Measurements from ENCODE around the gene IL17F.

IL17F gene

GRCh38 chr6:52233005-52233404 lies 11.3 kb downstream of the IL17F start:
- POLR2A ChIA-PET = no interaction called here
- no peak overlapping the region for H3K27ac ChIP-seq (ENCODE audit: insufficient read depth in 1 of 2, low read depth in 1 of 2, low read length in 2 of 2, poor library complexity in 1 of 2, severe bottlenecking in 2 of 2)
- 80% methylated on average over 1 of the region's 4 CpGs for WGBS (ENCODE audit: insufficient coverage)
- no peak overlapping the region for H3K4me3 ChIP-seq (ENCODE audit: control insufficient read depth in 1 of 7, extremely low read depth in 1 of 7, insufficient read depth in 4 of 7, low read depth in 2 of 7, low read length in 6 of 7)
- H3K27me3 ChIP-seq (replicated peaks in 2 of 5; ENCODE audit: control insufficient read depth in 4 of 5, insufficient read depth in 5 of 5, low read length in 4 of 5) = no peaks in the 10 kb centered on the region
- H3K36me3 ChIP-seq (ENCODE audit: control insufficient read depth in 4 of 4, insufficient read depth in 4 of 4, low read length in 3 of 4) = no peaks in the 10 kb centered on the region
- CTCF ChIA-PET = interaction anchor here (1.4 to 6.8 kb wide), 4 partner anchors 26 to 77 kb away, joined by 3 to 33 read pairs (median 17); no protein-coding TSS in a partner anchor
- H3K4me1 ChIP-seq (ENCODE audit: control extremely low read depth in 1 of 4, control insufficient read depth in 4 of 4, insufficient read depth in 4 of 4, low read length in 3 of 4) = peaks cover 0 to 3% (median 0%) of the 10 kb centered on the region in 4 experiments
- DNase-seq = no peak
- no peaks in the 10 kb centered on the region for H3K9me3 ChIP-seq (ENCODE audit: control extremely low read depth in 1 of 5, control insufficient read depth in 4 of 5, insufficient read depth in 2 of 5, low read depth in 1 of 5, low read length in 4 of 5)

- Histone ChIP-seq H3K9me3 (ENCODE audit: control extremely low read depth in 1 of 5, control insufficient read depth in 4 of 5, insufficient read depth in 2 of 5, low read depth in 1 of 5, low read length in 4 of 5) (no peaks in the 10 kb centered on the region), H3K4me1 (ENCODE audit: control extremely low read depth in 1 of 4, control insufficient read depth in 4 of 4, insufficient read depth in 4 of 4, low read length in 3 of 4) (peaks cover 0 to 3% (median 0%) of the 10 kb centered on the region in 4 experiments), H3K36me3 (ENCODE audit: control insufficient read depth in 4 of 4, insufficient read depth in 4 of 4, low read length in 3 of 4) (no peaks in the 10 kb centered on the region), H3K27me3 (replicated peaks in 2 of 5; ENCODE audit: control insufficient read depth in 4 of 5, insufficient read depth in 5 of 5, low read length in 4 of 5) (no peaks in the 10 kb centered on the region), H3K27ac (ENCODE audit: insufficient read depth in 1 of 2, low read depth in 1 of 2, low read length in 2 of 2, poor library complexity in 1 of 2, severe bottlenecking in 2 of 2) (no peak overlapping the region), H3K4me3 (ENCODE audit: control insufficient read depth in 1 of 7, extremely low read depth in 1 of 7, insufficient read depth in 4 of 7, low read depth in 2 of 7, low read length in 6 of 7) (no peak overlapping the region)
- ChIA-PET POLR2A (no interaction called here), CTCF (interaction anchor here (1.2 to 6.8 kb wide), 6 partner anchors 10 to 68 kb away, joined by 3 to 33 read pairs (median 10); partner anchors contain the start of gene IL17F)
- DNase-seq = no peak
- 94% methylated on average over 6 of the region's 8 CpGs for WGBS (ENCODE audit: insufficient coverage)
These were observed 12.7 kb downstream of the IL17F start for GRCh38 chr6:52231406-52232127.

DNA sequence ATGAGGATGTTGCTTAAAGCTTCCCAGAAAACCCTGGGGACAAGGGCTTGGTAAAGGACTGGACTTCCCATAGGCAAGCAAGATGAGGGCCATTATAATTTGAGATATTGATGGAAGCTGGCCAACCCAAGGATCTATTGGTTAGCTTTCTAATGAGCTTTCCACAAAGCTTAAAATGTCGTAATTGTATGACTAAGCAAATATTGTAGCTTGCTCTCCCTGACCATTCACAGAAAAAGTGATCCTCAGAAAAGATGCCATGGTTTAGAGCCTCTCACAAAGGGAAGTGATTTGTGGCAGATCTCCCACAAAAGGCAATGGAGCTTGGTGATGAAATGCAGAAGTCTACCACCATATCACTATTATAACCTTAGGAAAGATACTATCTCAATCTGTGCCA lies 13.6 kb downstream of the IL17F start:
- WGBS (ENCODE audit: insufficient coverage) = 80% methylated on average over 1 of the region's 1 CpG
- DNase-seq = peak in 2 of 3 donors; percentile 32 to 35
- ChIA-PET POLR2A (no interaction called here), CTCF (interaction anchor here (1.2 to 6.8 kb wide), 6 partner anchors 9 to 67 kb away, joined by 3 to 33 read pairs (median 4); partner anchors contain the start of gene IL17F)
- Histone ChIP-seq H3K4me1 (ENCODE audit: control extremely low read depth in 1 of 4, control insufficient read depth in 4 of 4, insufficient read depth in 4 of 4, low read length in 3 of 4) (peaks cover 0 to 3% (median 0%) of the 10 kb centered on the region in 4 experiments), H3K4me3 (ENCODE audit: control insufficient read depth in 1 of 7, extremely low read depth in 1 of 7, insufficient read depth in 4 of 7, low read depth in 2 of 7, low read length in 6 of 7) (no peak overlapping the region), H3K27me3 (replicated peaks in 2 of 5; ENCODE audit: control insufficient read depth in 4 of 5, insufficient read depth in 5 of 5, low read length in 4 of 5) (no peaks in the 10 kb centered on the region), H3K9me3 (ENCODE audit: control extremely low read depth in 1 of 5, control insufficient read depth in 4 of 5, insufficient read depth in 2 of 5, low read depth in 1 of 5, low read length in 4 of 5) (no peaks in the 10 kb centered on the region), H3K36me3 (ENCODE audit: control insufficient read depth in 4 of 4, insufficient read depth in 4 of 4, low read length in 3 of 4) (no peaks in the 10 kb centered on the region), H3K27ac (ENCODE audit: insufficient read depth in 1 of 2, low read depth in 1 of 2, low read length in 2 of 2, poor library complexity in 1 of 2, severe bottlenecking in 2 of 2) (no peak overlapping the region)

DNA sequence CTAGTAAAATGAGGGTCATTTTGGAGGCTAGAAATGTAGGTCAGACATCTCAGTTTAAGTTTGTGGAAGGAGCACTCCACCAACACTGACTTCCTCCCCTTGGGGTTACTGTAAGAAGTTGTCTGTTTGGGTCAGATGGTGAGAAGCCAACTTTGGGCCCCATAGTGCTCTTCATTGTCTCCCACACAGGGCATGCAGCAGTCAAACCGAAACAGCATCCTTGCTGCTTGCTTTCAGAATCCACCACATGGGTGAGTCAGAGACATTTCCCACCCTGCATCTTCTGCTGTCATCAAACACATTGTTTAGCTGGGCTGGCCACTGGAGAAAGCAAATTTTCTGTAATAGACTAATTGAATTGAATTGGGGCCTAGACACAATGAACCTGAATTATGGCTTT lies 16.8 kb downstream of the IL17F start:
- Histone ChIP-seq H3K4me1 (ENCODE audit: control extremely low read depth in 1 of 4, control insufficient read depth in 4 of 4, insufficient read depth in 4 of 4, low read length in 3 of 4) (no peaks in the 10 kb centered on the region), H3K27ac (ENCODE audit: insufficient read depth in 1 of 2, low read depth in 1 of 2, low read length in 2 of 2, poor library complexity in 1 of 2, severe bottlenecking in 2 of 2) (no peak overlapping the region), H3K4me3 (ENCODE audit: control insufficient read depth in 1 of 7, extremely low read depth in 1 of 7, insufficient read depth in 4 of 7, low read depth in 2 of 7, low read length in 6 of 7) (no peak overlapping the region), H3K36me3 (ENCODE audit: control insufficient read depth in 4 of 4, insufficient read depth in 4 of 4, low read length in 3 of 4) (no peaks in the 10 kb centered on the region), H3K27me3 (replicated peaks in 2 of 5; ENCODE audit: control insufficient read depth in 4 of 5, insufficient read depth in 5 of 5, low read length in 4 of 5) (no peaks in the 10 kb centered on the region), H3K9me3 (ENCODE audit: control extremely low read depth in 1 of 5, control insufficient read depth in 4 of 5, insufficient read depth in 2 of 5, low read depth in 1 of 5, low read length in 4 of 5) (no peaks in the 10 kb centered on the region)
- CTCF ChIA-PET = interaction anchor here (0.6 to 2.1 kb wide), 2 partner anchors 28 to 174 kb away, joined by 3 to 5 read pairs; no protein-coding TSS in a partner anchor
- DNase-seq = peak in 1 of 3 donors; percentile 5
- POLR2A ChIA-PET = no interaction called here
- no CpG with 5 or more reads among the region's 1 CpG for WGBS (ENCODE audit: insufficient coverage)

DNA sequence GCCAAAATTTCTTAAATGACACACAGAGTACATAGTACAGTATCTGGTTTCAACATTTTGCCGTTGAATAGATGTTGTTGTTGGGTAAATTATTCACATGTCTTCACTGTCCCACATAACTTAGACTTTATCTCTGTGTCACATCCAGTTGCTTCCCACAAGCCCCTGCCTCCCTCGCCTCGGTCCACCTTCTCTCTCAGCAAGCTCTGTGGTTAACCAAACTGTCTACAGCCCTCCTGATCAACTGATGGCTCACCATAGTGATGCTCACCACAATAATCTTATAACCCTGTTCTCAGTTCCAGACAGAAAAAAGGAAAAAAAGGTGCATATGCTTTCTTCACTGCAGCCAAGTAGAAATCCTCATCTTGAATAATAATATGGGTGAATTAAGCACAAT lies 23.0 kb downstream of the IL17F start:
- Histone ChIP-seq H3K4me3 (ENCODE audit: control insufficient read depth in 1 of 7, extremely low read depth in 1 of 7, insufficient read depth in 4 of 7, low read depth in 2 of 7, low read length in 6 of 7) (peak overlapping the region in 1 of 7 experiments; percentile 18), H3K4me1 (ENCODE audit: control extremely low read depth in 1 of 4, control insufficient read depth in 4 of 4, insufficient read depth in 4 of 4, low read length in 3 of 4) (peaks cover 4 to 11% (median 10%) of the 10 kb centered on the region in 4 experiments), H3K36me3 (ENCODE audit: control insufficient read depth in 4 of 4, insufficient read depth in 4 of 4, low read length in 3 of 4) (no peaks in the 10 kb centered on the region), H3K9me3 (ENCODE audit: control extremely low read depth in 1 of 5, control insufficient read depth in 4 of 5, insufficient read depth in 2 of 5, low read depth in 1 of 5, low read length in 4 of 5) (no peaks in the 10 kb centered on the region), H3K27me3 (replicated peaks in 2 of 5; ENCODE audit: control insufficient read depth in 4 of 5, insufficient read depth in 5 of 5, low read length in 4 of 5) (no peaks in the 10 kb centered on the region), H3K27ac (ENCODE audit: insufficient read depth in 1 of 2, low read depth in 1 of 2, low read length in 2 of 2, poor library complexity in 1 of 2, severe bottlenecking in 2 of 2) (no peak overlapping the region)
- DNase-seq = peak; percentile 62 to 95 (median 92)
- ChIA-PET CTCF (interaction anchor here (1.0 to 1.5 kb wide), 2 partner anchors 42 to 57 kb away, joined by 3 to 5 read pairs; no protein-coding TSS in a partner anchor), POLR2A (no interaction called here)
- WGBS (ENCODE audit: insufficient coverage) = 0% methylated on average over 2 of the region's 3 CpGs

GRCh38 chr6:52217761-52218160 lies 26.5 kb downstream of the IL17F start:
- Histone ChIP-seq H3K27me3 (replicated peaks in 2 of 5; ENCODE audit: control insufficient read depth in 4 of 5, insufficient read depth in 5 of 5, low read length in 4 of 5) (no peaks in the 10 kb centered on the region), H3K36me3 (ENCODE audit: control insufficient read depth in 4 of 4, insufficient read depth in 4 of 4, low read length in 3 of 4) (no peaks in the 10 kb centered on the region), H3K4me3 (ENCODE audit: control insufficient read depth in 1 of 7, extremely low read depth in 1 of 7, insufficient read depth in 4 of 7, low read depth in 2 of 7, low read length in 6 of 7) (no peak overlapping the region), H3K27ac (ENCODE audit: insufficient read depth in 1 of 2, low read depth in 1 of 2, low read length in 2 of 2, poor library complexity in 1 of 2, severe bottlenecking in 2 of 2) (no peak overlapping the region), H3K4me1 (ENCODE audit: control extremely low read depth in 1 of 4, control insufficient read depth in 4 of 4, insufficient read depth in 4 of 4, low read length in 3 of 4) (peaks cover 4 to 19% (median 10%) of the 10 kb centered on the region in 4 experiments), H3K9me3 (ENCODE audit: control extremely low read depth in 1 of 5, control insufficient read depth in 4 of 5, insufficient read depth in 2 of 5, low read depth in 1 of 5, low read length in 4 of 5) (no peaks in the 10 kb centered on the region)
- ChIA-PET POLR2A (no interaction called here), CTCF (no interaction called here)
- no peak for DNase-seq
- WGBS (ENCODE audit: insufficient coverage) = 100% methylated on average over 2 of the region's 2 CpGs

DNA sequence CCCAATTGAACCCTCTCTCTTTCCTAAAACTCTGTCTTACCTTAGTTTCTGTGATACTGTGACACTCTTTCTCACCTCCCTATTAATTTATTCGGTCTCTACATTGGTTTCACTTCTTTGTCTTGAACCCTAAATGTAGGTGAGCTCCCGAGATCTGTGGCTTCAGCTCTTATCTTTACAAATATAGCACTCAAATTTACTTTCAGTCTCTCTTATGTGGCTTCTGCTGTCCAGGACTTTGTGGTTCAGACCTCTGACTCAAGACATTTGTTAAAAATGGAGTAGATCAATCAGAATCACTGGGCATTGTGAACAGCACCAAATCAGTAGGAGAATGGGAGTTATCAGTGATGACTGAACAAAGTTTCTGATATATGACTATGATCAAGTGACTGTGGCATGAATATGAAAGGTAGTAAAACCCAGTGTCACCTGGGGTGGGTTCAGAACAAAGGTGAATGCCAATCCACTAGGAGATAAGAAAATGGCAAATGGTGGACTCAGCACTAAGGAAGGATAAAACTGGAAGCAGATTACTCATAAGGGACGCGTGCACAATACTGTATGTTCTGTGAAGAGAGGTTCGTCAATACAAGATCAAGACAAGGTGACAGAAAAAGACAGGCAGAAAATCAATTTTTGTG lies 27.2 kb downstream of the IL17F start:
- Histone ChIP-seq H3K4me1 (ENCODE audit: control extremely low read depth in 1 of 4, control insufficient read depth in 4 of 4, insufficient read depth in 4 of 4, low read length in 3 of 4) (peaks cover 4 to 17% (median 10%) of the 10 kb centered on the region in 4 experiments), H3K27ac (ENCODE audit: insufficient read depth in 1 of 2, low read depth in 1 of 2, low read length in 2 of 2, poor library complexity in 1 of 2, severe bottlenecking in 2 of 2) (no peak overlapping the region), H3K36me3 (ENCODE audit: control insufficient read depth in 4 of 4, insufficient read depth in 4 of 4, low read length in 3 of 4) (no peaks in the 10 kb centered on the region), H3K9me3 (ENCODE audit: control extremely low read depth in 1 of 5, control insufficient read depth in 4 of 5, insufficient read depth in 2 of 5, low read depth in 1 of 5, low read length in 4 of 5) (no peaks in the 10 kb centered on the region), H3K4me3 (ENCODE audit: control insufficient read depth in 1 of 7, extremely low read depth in 1 of 7, insufficient read depth in 4 of 7, low read depth in 2 of 7, low read length in 6 of 7) (no peak overlapping the region), H3K27me3 (replicated peaks in 2 of 5; ENCODE audit: control insufficient read depth in 4 of 5, insufficient read depth in 5 of 5, low read length in 4 of 5) (no peaks in the 10 kb centered on the region)
- DNase-seq = peak in 1 of 3 donors; percentile 8
- POLR2A ChIA-PET = no interaction called here
- WGBS (ENCODE audit: insufficient coverage) = 98% methylated on average over 4 of the region's 5 CpGs
- CTCF ChIA-PET = interaction anchor here (0.6 kb wide), 1 partner anchor 54 kb away, joined by 3 read pairs; no protein-coding TSS in a partner anchor

Measured in common myeloid progenitor, CD34-positive (primary cell).